Lung (tissue), 12 donors: Measurements from ENCODE around the gene LRRK1. TPM values are rescaled to one million over a fixed set of nuclear protein-coding genes. Genes with fewer than 3 reads are reported as not detected.

Experiments used
- ATAC-seq: fragments of 200-7000 bp; cut with Tn5 transposase; one replicate; pipeline ENCODE4 v1.9.1; 2020; ENCODE audit warnings: moderate number of reproducible peaks; ENCODE audit not compliant: insufficient read depth, low FRiP score
- DNase-seq, 3 donors: peaks; one replicate each; pipeline ENCODE4 v3.0.0-alpha.2; 2013 to 2017
- H3K27ac ChIP-seq, 2 donors: one replicate each; pipeline ENCODE4 v1.5.1; 2013; ENCODE audit warnings: mild to moderate bottlenecking in 2 of 2, moderate library complexity in 2 of 2, control low read depth in 1 of 2, inconsistent platforms in 1 of 2, low read depth in 1 of 2, low read length in 1 of 2
- H3K27me3 ChIP-seq, 3 donors: one replicate each; pipeline ENCODE4 v1.5.1; 2013; ENCODE audit warnings: low read length in 2 of 3; ENCODE audit not compliant: control insufficient read depth in 3 of 3, insufficient read depth in 3 of 3
- H3K36me3 ChIP-seq, 4 donors: one replicate each; pipeline ENCODE4 v1.5.1; 2013; ENCODE audit warnings: low read length in 4 of 4, mild to moderate bottlenecking in 1 of 4, moderate library complexity in 1 of 4; ENCODE audit not compliant: control insufficient read depth in 4 of 4, insufficient read depth in 4 of 4
- H3K4me1 ChIP-seq, 5 donors: one replicate each; pipeline ENCODE4 v1.5.1; 2013; ENCODE audit warnings: low read length in 5 of 5, mild to moderate bottlenecking in 2 of 5, moderate library complexity in 1 of 5; ENCODE audit not compliant: control insufficient read depth in 5 of 5, insufficient read depth in 5 of 5
- H3K4me3 ChIP-seq: one replicate; pipeline ENCODE4 v1.5.1; 2013; ENCODE audit warnings: mild to moderate bottlenecking, control low read depth, moderate library complexity
- H3K9ac ChIP-seq, 2 donors: one replicate each; pipeline ENCODE4 v1.5.1; 2013; ENCODE audit warnings: low read length in 2 of 2, control low read depth in 1 of 2; ENCODE audit not compliant: insufficient read depth in 1 of 2
- H3K9me3 ChIP-seq, 4 donors: one replicate each; pipeline ENCODE4 v1.5.1; 2013; ENCODE audit warnings: low read length in 3 of 4, mild to moderate bottlenecking in 1 of 4, moderate library complexity in 1 of 4; ENCODE audit not compliant: control insufficient read depth in 4 of 4, insufficient read depth in 3 of 4
- WGBS, 2 donors: extraction: QIAGEN DNeasy Blood & Tissue Kit; methylation state at CpG; one replicate each; pipeline ENCODE4 v1.1.7; 2013; 5-methylcytosine and 5-hydroxymethylcytosine counted together
- polyA plus RNA-seq, 2 donors: library from polyadenylated mRNA; stranded (reverse); fragments of 200-250 nt; gene quantifications; one replicate each; pipeline ENCODE4 v1.2.1, GENCODE V29; 2013
- total RNA-seq, 2 donors: library from RNA; depleted of rRNA in 1 of 2; stranded (reverse); fragments of >200 nt in 1 of 2; gene quantifications; one replicate each; pipeline ENCODE4 v1.2.1, GENCODE V29; 2014 to 2021
- TF ChIP-seq, protein P1 (sequence below): IDR thresholded peaks from 2 replicates; pipeline ENCODE4 v1.5.1; 2012; ENCODE audit warnings: mild to moderate bottlenecking; ENCODE audit errors: control extremely low read depth, extremely low read depth
- donor health status: control.
- donor health status: control.
- donor health status: Bipolar disorder and iron deficiency.
- donor health status: healthy.
- donor health status: DM: yes; HTN: yes; CAD: no.

Gene LRRK1
- total and polyA plus RNA-seq, 4 donors, result 5.7 to 22.9 (median 9.7) TPM

GRCh38 chr15:101046826-101047225 lies 127.7 kb downstream of the LRRK1 start:
- H3K27me3 ChIP-seq, result no peaks in the 10 kb centered on the region
- 77 to 86% methylated on average over 7 of the region's 7 CpGs for WGBS, 2 donors
- H3K36me3 ChIP-seq, result peaks cover 0 to 27% (median 0%) of the 10 kb centered on the region in 4 donors
- no peak overlapping the region for H3K27ac ChIP-seq
- DNase-seq (peak in 1 of 3 donors; percentile 6), ATAC-seq (no peak)
- H3K9ac ChIP-seq, result no peak overlapping the region
- H3K4me3 ChIP-seq, result no peak overlapping the region
- H3K4me1 ChIP-seq, result peaks cover 0 to 30% (median 17%) of the 10 kb centered on the region in 5 donors
- TF ChIP-seq, protein P1, sequence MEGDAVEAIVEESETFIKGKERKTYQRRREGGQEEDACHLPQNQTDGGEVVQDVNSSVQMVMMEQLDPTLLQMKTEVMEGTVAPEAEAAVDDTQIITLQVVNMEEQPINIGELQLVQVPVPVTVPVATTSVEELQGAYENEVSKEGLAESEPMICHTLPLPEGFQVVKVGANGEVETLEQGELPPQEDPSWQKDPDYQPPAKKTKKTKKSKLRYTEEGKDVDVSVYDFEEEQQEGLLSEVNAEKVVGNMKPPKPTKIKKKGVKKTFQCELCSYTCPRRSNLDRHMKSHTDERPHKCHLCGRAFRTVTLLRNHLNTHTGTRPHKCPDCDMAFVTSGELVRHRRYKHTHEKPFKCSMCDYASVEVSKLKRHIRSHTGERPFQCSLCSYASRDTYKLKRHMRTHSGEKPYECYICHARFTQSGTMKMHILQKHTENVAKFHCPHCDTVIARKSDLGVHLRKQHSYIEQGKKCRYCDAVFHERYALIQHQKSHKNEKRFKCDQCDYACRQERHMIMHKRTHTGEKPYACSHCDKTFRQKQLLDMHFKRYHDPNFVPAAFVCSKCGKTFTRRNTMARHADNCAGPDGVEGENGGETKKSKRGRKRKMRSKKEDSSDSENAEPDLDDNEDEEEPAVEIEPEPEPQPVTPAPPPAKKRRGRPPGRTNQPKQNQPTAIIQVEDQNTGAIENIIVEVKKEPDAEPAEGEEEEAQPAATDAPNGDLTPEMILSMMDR, result no peak
- no peaks in the 10 kb centered on the region for H3K9me3 ChIP-seq

DNA sequence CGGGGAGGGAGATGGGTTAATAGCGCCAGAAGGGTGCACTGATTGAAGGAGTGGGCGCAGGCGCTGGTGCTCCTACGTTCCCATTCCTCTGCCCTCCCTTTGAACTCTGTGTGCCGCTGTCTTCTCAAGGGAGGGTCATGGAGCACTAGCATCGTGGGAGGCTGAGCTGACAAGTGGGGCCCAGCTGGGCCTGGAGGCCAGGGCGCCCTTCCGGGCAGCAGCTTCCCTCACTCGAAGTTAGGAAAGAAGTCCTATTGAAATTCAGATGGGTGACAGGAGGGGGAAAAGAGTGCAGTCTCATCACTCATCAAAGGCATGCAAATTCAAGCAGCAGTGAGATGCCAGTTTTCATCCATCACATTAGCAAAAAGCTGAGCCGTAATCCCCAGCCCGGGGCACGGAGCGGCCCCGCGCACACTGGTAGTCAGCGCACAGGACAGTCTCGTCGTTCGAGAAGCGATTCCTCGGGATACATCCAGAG lies 128.2 kb downstream of the LRRK1 start:
- peak; percentile 74 to 76 (median 76) for DNase-seq
- H3K9ac ChIP-seq, result no peak overlapping the region
- H3K4me3 ChIP-seq, result no peak overlapping the region

GRCh38 chr15:101048176-101048575 lies 129.0 kb downstream of the LRRK1 start:
- WGBS, 2 donors, result 86 to 90% methylated on average over 7 of the region's 7 CpGs
- no peak overlapping the region for H3K27ac ChIP-seq

More for the DNA sequence above, 128.2 kb downstream of the LRRK1 start:
- 81 to 89% methylated on average over 22 of the region's 22 CpGs for WGBS, 2 donors
- ATAC-seq, result no peak
- peaks cover 0 to 29% (median 0%) of the 10 kb centered on the region in 4 donors for H3K36me3 ChIP-seq
- TF ChIP-seq, protein P1, result no peak
- no peaks in the 10 kb centered on the region for H3K27me3 ChIP-seq
- H3K27ac ChIP-seq, result no peak overlapping the region
- no peaks in the 10 kb centered on the region for H3K9me3 ChIP-seq
- peaks cover 0 to 30% (median 17%) of the 10 kb centered on the region in 5 donors for H3K4me1 ChIP-seq

More at GRCh38 chr15:101048176-101048575, 129.0 kb downstream of the LRRK1 start:
- Histone ChIP-seq H3K36me3 (peaks cover 0 to 35% (median 0%) of the 10 kb centered on the region in 4 donors), H3K9ac (no peak overlapping the region), H3K27me3 (no peaks in the 10 kb centered on the region), H3K9me3 (no peaks in the 10 kb centered on the region), H3K4me1 (peaks cover 0 to 30% (median 17%) of the 10 kb centered on the region in 5 donors), H3K4me3 (no peak overlapping the region)
- ATAC-seq (no peak), DNase-seq (peak in 1 of 3 donors; percentile 18)
- TF ChIP-seq, protein P1, result no peak
